ENCODE measurements around the gene SPIN1. TPM values are rescaled to one million over a fixed set of nuclear protein-coding genes. Genes with fewer than 3 reads are reported as not detected.
A peak's percentile ranks its signal among the peaks of the same experiment; 100 is the strongest.

Gene SPIN1
- total and polyA plus RNA-seq, 2 experiments from 2014 or later = 58.4 to 95.3 TPM

- Histone ChIP-seq H2AFZ (no peak overlapping the region), H3K4me2 (ENCODE audit: unreplicated experiment) (no peak overlapping the region), H3K9me2 (ENCODE audit: insufficient read depth) (no peaks in the 10 kb centered on the region), H3F3A (ENCODE audit: insufficient read depth) (peaks cover 3% of the 10 kb centered on the region; the same call in 1 of the 2 replicates), H3K27me3 (replicated peaks; ENCODE audit: insufficient read depth) (no peaks in the 10 kb centered on the region), H3K9me3 (ENCODE audit: low read depth) (no peaks in the 10 kb centered on the region), H3K4me1 (ENCODE audit: insufficient read depth) (0 out of 2 replicates have a peak, but pooled peaks cover 8% of the 10 kb centered on the region), H3K36me3 (ENCODE audit: low read depth) (peaks cover 14% of the 10 kb centered on the region), H3K27ac (no peak overlapping the region), H3K4me3 (no peak overlapping the region), H3K79me2 (ENCODE audit: insufficient read depth) (peaks cover 95% of the 10 kb centered on the region), H4K20me1 (ENCODE audit: insufficient read depth) (no peaks in the 10 kb centered on the region; the same call in 1 of the 2 replicates), H3K9ac (no peak overlapping the region)
- no peak for DNase-seq
- WGBS, 2 experiments (ENCODE audit: low coverage in 1 of 2, low lambda C conversion rate in 2 of 2, missing lambda C conversion rate in 2 of 2) = 88 to 95% methylated on average over 3 of the region's 3 CpGs
- TF ChIP-seq EZH2 (IDR thresholded peaks at IDR 0.05; ENCODE audit: insufficient read depth, poor library complexity, severe bottlenecking) = no peak
- no peak for TF ChIP-seq EZH2phosphoT487 (IDR thresholded peaks at IDR 0.05; ENCODE audit: insufficient read depth, low read depth)
- in situ Hi-C loops (cut with MboI) = no loop called here
Measured at GRCh38 chr9:88429595-88430430, 41.6 kb downstream of the SPIN1 start.

GRCh38 chr9:88433583-88434255 lies 45.5 kb downstream of the SPIN1 start:
- in situ Hi-C loops (cut with MboI) = no loop called here
- Histone ChIP-seq H3K27me3 (replicated peaks; ENCODE audit: insufficient read depth) (no peaks in the 10 kb centered on the region), H3K79me2 (ENCODE audit: insufficient read depth) (peaks cover 92% of the 10 kb centered on the region), H3K4me3 (no peak overlapping the region), H2AFZ (no peak overlapping the region), H3K9me3 (ENCODE audit: low read depth) (no peaks in the 10 kb centered on the region), H3K9ac (no peak overlapping the region), H3F3A (ENCODE audit: insufficient read depth) (peaks cover 3% of the 10 kb centered on the region; the same call in 1 of the 2 replicates), H3K9me2 (ENCODE audit: insufficient read depth) (no peaks in the 10 kb centered on the region), H3K4me1 (ENCODE audit: insufficient read depth) (0 out of 2 replicates have a peak, but pooled peaks cover 3% of the 10 kb centered on the region), H4K20me1 (ENCODE audit: insufficient read depth) (no peaks in the 10 kb centered on the region), H3K4me2 (ENCODE audit: unreplicated experiment) (no peak overlapping the region), H3K27ac (no peak overlapping the region), H3K36me3 (ENCODE audit: low read depth) (peaks cover 30% of the 10 kb centered on the region)
- peak; percentile 17 for DNase-seq
- WGBS, 2 experiments (ENCODE audit: low coverage in 1 of 2, low lambda C conversion rate in 2 of 2, missing lambda C conversion rate in 2 of 2) = 93 to 94% methylated on average over 5 of the region's 5 CpGs
- TF ChIP-seq EZH2phosphoT487 (IDR thresholded peaks at IDR 0.05; ENCODE audit: insufficient read depth, low read depth) = no peak
- TF ChIP-seq EZH2 (IDR thresholded peaks at IDR 0.05; ENCODE audit: insufficient read depth, poor library complexity, severe bottlenecking) = no peak

- H3F3A ChIP-seq (ENCODE audit: insufficient read depth) = peaks cover 3% of the 10 kb centered on the region; the same call in 1 of the 2 replicates
- peaks cover 91% of the 10 kb centered on the region for H3K79me2 ChIP-seq (ENCODE audit: insufficient read depth)
- 96 to 98% methylated on average over 2 of the region's 2 CpGs for WGBS, 2 experiments (ENCODE audit: low coverage in 1 of 2, low lambda C conversion rate in 2 of 2, missing lambda C conversion rate in 2 of 2)
- H3K9me2 ChIP-seq (ENCODE audit: insufficient read depth) = no peaks in the 10 kb centered on the region
- no peak overlapping the region for H3K4me3 ChIP-seq
- H3K9ac ChIP-seq = no peak overlapping the region
- H4K20me1 ChIP-seq (ENCODE audit: insufficient read depth) = no peaks in the 10 kb centered on the region
- H3K4me1 ChIP-seq (ENCODE audit: insufficient read depth) = 0 out of 2 replicates have a peak, but pooled peaks cover 3% of the 10 kb centered on the region
- in situ Hi-C loops (cut with MboI) = no loop called here
- H3K4me2 ChIP-seq (ENCODE audit: unreplicated experiment) = no peak overlapping the region
- no peak for TF ChIP-seq EZH2phosphoT487 (IDR thresholded peaks at IDR 0.05; ENCODE audit: insufficient read depth, low read depth)
- no peak for TF ChIP-seq EZH2 (IDR thresholded peaks at IDR 0.05; ENCODE audit: insufficient read depth, poor library complexity, severe bottlenecking)
- no peak overlapping the region for H2AFZ ChIP-seq
- DNase-seq = no peak
- no peak overlapping the region for H3K27ac ChIP-seq
- no peaks in the 10 kb centered on the region for H3K27me3 ChIP-seq (replicated peaks; ENCODE audit: insufficient read depth)
- no peaks in the 10 kb centered on the region for H3K9me3 ChIP-seq (ENCODE audit: low read depth)
- peaks cover 30% of the 10 kb centered on the region for H3K36me3 ChIP-seq (ENCODE audit: low read depth)
Measured at GRCh38 chr9:88435336-88435735, 47.1 kb downstream of the SPIN1 start.

- WGBS, 2 experiments (ENCODE audit: low coverage in 1 of 2, low lambda C conversion rate in 2 of 2, missing lambda C conversion rate in 2 of 2) = 90 to 91% methylated on average over 4 of the region's 4 CpGs
- Histone ChIP-seq H3F3A (ENCODE audit: insufficient read depth) (peaks cover 3% of the 10 kb centered on the region; the same call in 1 of the 2 replicates), H3K4me3 (no peak overlapping the region), H3K9me3 (ENCODE audit: low read depth) (no peaks in the 10 kb centered on the region), H3K4me1 (ENCODE audit: insufficient read depth) (0 out of 2 replicates have a peak, but pooled peaks cover 3% of the 10 kb centered on the region), H3K36me3 (ENCODE audit: low read depth) (peaks cover 30% of the 10 kb centered on the region), H3K27ac (no peak overlapping the region), H3K27me3 (replicated peaks; ENCODE audit: insufficient read depth) (no peaks in the 10 kb centered on the region), H3K9me2 (ENCODE audit: insufficient read depth) (no peaks in the 10 kb centered on the region), H3K4me2 (ENCODE audit: unreplicated experiment) (no peak overlapping the region), H2AFZ (no peak overlapping the region), H3K9ac (no peak overlapping the region), H4K20me1 (ENCODE audit: insufficient read depth) (no peaks in the 10 kb centered on the region), H3K79me2 (ENCODE audit: insufficient read depth) (peaks cover 92% of the 10 kb centered on the region)
- TF ChIP-seq EZH2phosphoT487 (IDR thresholded peaks at IDR 0.05; ENCODE audit: insufficient read depth, low read depth) (no peak), EZH2 (IDR thresholded peaks at IDR 0.05; ENCODE audit: insufficient read depth, poor library complexity, severe bottlenecking) (no peak)
- in situ Hi-C loops (cut with MboI) = no loop called here
- no peak for DNase-seq
Measured at GRCh38 chr9:88436379-88436778, 48.1 kb downstream of the SPIN1 start.

Data from GM23248 (cell line).